ENCODE measurements around the gene NUDT1. TPM values are rescaled to one million over a fixed set of nuclear protein-coding genes. Genes with fewer than 3 reads are reported as not detected.

The NUDT1 gene
- total RNA-seq, 1 donor from 2014 or later = 12.8 TPM

DNA sequence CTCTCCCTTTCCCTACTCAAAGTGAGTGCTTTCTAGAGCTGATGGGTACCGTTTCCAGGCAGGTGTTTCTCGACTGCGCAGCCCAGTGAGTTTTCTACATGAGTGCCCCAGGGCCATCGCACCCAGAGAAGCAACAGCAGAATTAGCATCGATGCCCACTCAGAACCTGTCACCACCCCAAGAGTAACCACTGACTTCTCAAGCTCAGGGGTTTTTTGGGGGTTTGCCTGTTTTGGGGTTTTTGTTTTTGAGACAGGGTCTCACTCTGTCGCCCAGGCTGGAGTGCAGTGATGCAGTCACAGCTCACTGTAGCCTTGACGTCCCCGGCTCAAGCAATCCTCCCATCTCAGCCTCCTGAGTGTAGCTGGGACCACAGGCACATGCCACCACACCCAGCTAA lies 46.5 kb downstream of the NUDT1 start:
- H3K27me3 Mint-ChIP-seq (ENCODE audit: unreplicated experiment) = no peaks in the 10 kb centered on the region
- no peak overlapping the region for H3K4me3 Mint-ChIP-seq (ENCODE audit: unreplicated experiment)
- TF ChIP-seq, protein P1, sequence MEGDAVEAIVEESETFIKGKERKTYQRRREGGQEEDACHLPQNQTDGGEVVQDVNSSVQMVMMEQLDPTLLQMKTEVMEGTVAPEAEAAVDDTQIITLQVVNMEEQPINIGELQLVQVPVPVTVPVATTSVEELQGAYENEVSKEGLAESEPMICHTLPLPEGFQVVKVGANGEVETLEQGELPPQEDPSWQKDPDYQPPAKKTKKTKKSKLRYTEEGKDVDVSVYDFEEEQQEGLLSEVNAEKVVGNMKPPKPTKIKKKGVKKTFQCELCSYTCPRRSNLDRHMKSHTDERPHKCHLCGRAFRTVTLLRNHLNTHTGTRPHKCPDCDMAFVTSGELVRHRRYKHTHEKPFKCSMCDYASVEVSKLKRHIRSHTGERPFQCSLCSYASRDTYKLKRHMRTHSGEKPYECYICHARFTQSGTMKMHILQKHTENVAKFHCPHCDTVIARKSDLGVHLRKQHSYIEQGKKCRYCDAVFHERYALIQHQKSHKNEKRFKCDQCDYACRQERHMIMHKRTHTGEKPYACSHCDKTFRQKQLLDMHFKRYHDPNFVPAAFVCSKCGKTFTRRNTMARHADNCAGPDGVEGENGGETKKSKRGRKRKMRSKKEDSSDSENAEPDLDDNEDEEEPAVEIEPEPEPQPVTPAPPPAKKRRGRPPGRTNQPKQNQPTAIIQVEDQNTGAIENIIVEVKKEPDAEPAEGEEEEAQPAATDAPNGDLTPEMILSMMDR (IDR thresholded peaks at IDR 0.05) = no peak
- H3K4me1 Mint-ChIP-seq (ENCODE audit: unreplicated experiment) = no peaks in the 10 kb centered on the region
- no peaks in the 10 kb centered on the region for H3K9me3 Mint-ChIP-seq (ENCODE audit: unreplicated experiment)
- peaks cover 3% of the 10 kb centered on the region for H3K36me3 Mint-ChIP-seq (ENCODE audit: unreplicated experiment)
- DNase-seq (ENCODE audit: extremely low spot score, unreplicated experiment) = no peak
- H3K27ac Mint-ChIP-seq (ENCODE audit: unreplicated experiment) = no peak overlapping the region

GRCh38 chr7:2289111-2289586 lies 47.1 kb downstream of the NUDT1 start:
- peaks cover 3% of the 10 kb centered on the region for H3K36me3 Mint-ChIP-seq (ENCODE audit: unreplicated experiment)
- no peak overlapping the region for H3K4me3 Mint-ChIP-seq (ENCODE audit: unreplicated experiment)
- H3K27ac Mint-ChIP-seq (ENCODE audit: unreplicated experiment) = no peak overlapping the region
- H3K9me3 Mint-ChIP-seq (ENCODE audit: unreplicated experiment) = no peaks in the 10 kb centered on the region
- TF ChIP-seq, protein P1 (IDR thresholded peaks at IDR 0.05) = no peak
- H3K4me1 Mint-ChIP-seq (ENCODE audit: unreplicated experiment) = no peaks in the 10 kb centered on the region
- H3K27me3 Mint-ChIP-seq (ENCODE audit: unreplicated experiment) = no peaks in the 10 kb centered on the region
- no peak for DNase-seq (ENCODE audit: extremely low spot score, unreplicated experiment)

DNA sequence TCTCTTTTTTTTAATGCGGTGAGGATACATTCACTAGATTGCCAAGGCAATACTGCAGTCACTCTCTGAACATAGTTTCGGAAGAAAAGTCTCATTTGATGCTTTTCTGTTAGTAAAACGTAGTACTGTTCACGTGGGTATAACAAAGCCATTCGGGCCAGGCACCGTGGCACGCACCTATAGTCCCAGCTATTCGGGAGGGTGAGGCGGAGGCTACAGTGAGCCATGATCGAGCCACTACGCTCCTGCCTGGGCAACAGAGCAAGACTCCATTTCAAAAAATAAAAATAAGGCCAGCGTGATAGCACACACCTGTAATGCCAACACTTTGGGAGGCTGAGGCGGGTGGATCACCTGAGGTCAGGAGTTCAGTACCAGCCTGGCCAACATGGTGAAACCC lies 47.6 kb downstream of the NUDT1 start:
- no peak for DNase-seq (ENCODE audit: extremely low spot score, unreplicated experiment)
- Mint-ChIP-seq H3K27me3 (ENCODE audit: unreplicated experiment) (no peaks in the 10 kb centered on the region), H3K9me3 (ENCODE audit: unreplicated experiment) (no peaks in the 10 kb centered on the region), H3K4me1 (ENCODE audit: unreplicated experiment) (no peaks in the 10 kb centered on the region), H3K4me3 (ENCODE audit: unreplicated experiment) (no peak overlapping the region), H3K27ac (ENCODE audit: unreplicated experiment) (no peak overlapping the region), H3K36me3 (ENCODE audit: unreplicated experiment) (peaks cover 3% of the 10 kb centered on the region)
- TF ChIP-seq, protein P1 (IDR thresholded peaks at IDR 0.05) = no peak

DNA sequence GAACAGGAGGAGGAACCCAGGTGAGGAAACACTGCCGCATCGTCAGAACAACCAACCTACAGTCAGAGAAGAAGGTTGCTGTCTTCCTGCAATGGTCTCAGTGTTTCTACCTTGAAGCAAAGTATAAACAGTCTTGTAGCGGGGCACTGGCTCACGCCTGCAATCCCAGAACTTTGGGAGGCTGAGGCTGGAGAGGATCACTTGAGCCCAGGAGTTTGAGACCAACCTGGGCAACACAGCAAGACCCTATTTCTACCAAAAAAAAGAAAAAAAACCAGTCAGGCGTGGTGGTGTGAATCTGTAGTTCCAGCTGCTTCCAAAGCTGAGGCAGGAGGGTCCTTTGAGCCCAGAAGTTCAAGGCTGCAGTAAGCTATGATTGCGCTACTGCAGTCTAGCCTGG lies 48.9 kb downstream of the NUDT1 start:
- Mint-ChIP-seq H3K36me3 (ENCODE audit: unreplicated experiment) (peaks cover 3% of the 10 kb centered on the region), H3K27me3 (ENCODE audit: unreplicated experiment) (no peaks in the 10 kb centered on the region), H3K27ac (ENCODE audit: unreplicated experiment) (no peak overlapping the region), H3K4me3 (ENCODE audit: unreplicated experiment) (no peak overlapping the region), H3K9me3 (ENCODE audit: unreplicated experiment) (no peaks in the 10 kb centered on the region), H3K4me1 (ENCODE audit: unreplicated experiment) (peaks cover 4% of the 10 kb centered on the region)
- TF ChIP-seq, protein P1 (IDR thresholded peaks at IDR 0.05) = no peak
- no peak for DNase-seq (ENCODE audit: extremely low spot score, unreplicated experiment)

DNA sequence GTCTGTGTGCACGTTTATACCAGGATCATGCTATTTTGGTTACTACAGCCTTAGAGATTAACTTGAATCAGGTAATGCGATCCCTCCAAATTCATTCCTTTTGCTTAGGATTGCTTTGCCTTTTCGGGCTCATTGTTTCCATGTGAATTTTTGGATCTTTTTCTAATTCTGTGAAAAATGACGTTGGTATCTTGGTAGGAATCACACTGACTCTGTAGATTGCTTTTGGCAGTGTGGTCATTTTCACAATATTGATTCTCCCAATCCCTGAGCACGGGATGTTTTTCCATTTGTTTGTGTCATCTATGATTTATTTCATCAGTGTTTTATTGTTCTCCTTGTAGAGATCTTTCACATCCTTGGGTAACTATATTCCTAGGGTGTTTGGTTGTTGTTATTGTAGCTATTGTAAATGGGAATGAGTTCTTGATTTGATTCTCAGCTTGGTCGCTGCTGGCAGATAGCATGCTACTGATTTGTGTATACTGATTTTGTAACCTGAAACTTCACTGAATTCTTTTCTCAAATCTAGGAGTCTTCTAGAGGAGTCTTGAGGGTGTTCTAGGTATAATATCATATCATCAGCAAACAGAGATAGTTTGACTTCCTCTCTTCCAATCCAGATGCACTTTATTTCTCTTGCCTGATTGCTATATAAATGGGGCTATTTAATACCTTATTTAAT lies 54.1 kb downstream of the NUDT1 start:
- Mint-ChIP-seq H3K27me3 (ENCODE audit: unreplicated experiment) (no peaks in the 10 kb centered on the region), H3K36me3 (ENCODE audit: unreplicated experiment) (no peaks in the 10 kb centered on the region), H3K9me3 (ENCODE audit: unreplicated experiment) (no peaks in the 10 kb centered on the region), H3K4me1 (ENCODE audit: unreplicated experiment) (peaks cover 36% of the 10 kb centered on the region), H3K27ac (ENCODE audit: unreplicated experiment) (no peak overlapping the region), H3K4me3 (ENCODE audit: unreplicated experiment) (no peak overlapping the region)
- TF ChIP-seq, protein P1 (IDR thresholded peaks at IDR 0.05) = no peak
- no peak for DNase-seq (ENCODE audit: extremely low spot score, unreplicated experiment)

All from osteocyte (in vitro differentiated cells).